Central memory CD8-positive, alpha-beta T cell (primary cell): ENCODE data around the gene COPE.
A peak's percentile ranks its signal among the peaks of the same experiment; 100 is the strongest.

Experiments used
- ATAC-seq: fragments of 150-1000 bp; cut with Tn5 transposase; replicated peaks from 2 replicates; pipeline ENCODE4 v1.10.0; 2022; ENCODE audit warnings: mild to moderate bottlenecking, moderate FRiP score, moderate number of reproducible peaks; ENCODE audit not compliant: poor library complexity, severe bottlenecking; ENCODE audit errors: extremely low read depth
- DNase-seq, 2 donors: peaks; one replicate each; pipeline ENCODE4 v3.0.0; 2021; ENCODE audit warnings: low spot score in 2 of 2
- H3K27ac Mint-ChIP-seq: one replicate; pipeline ENCODE4 v1.8.0; 2022; ENCODE audit warnings: low read depth, mild to moderate bottlenecking, moderate library complexity, mixed read lengths
- H3K27me3 Mint-ChIP-seq: one replicate; pipeline ENCODE4 v1.8.0; 2022; ENCODE audit warnings: mixed read lengths
- H3K36me3 Mint-ChIP-seq: one replicate; pipeline ENCODE4 v1.8.0; 2022; ENCODE audit warnings: mild to moderate bottlenecking, moderate library complexity, mixed read lengths; ENCODE audit not compliant: insufficient read depth
- H3K4me1 Mint-ChIP-seq: one replicate; pipeline ENCODE4 v1.8.0; 2022; ENCODE audit warnings: mixed read lengths
- H3K4me3 Mint-ChIP-seq: one replicate; pipeline ENCODE4 v1.8.0; 2022; ENCODE audit warnings: mild to moderate bottlenecking, moderate library complexity, mixed read lengths
- H3K9me3 Mint-ChIP-seq: one replicate; pipeline ENCODE4 v1.8.0; 2022; ENCODE audit warnings: mixed read lengths

Gene COPE

GRCh38 chr19:18870531-18871172 is 48.5 kb downstream of the COPE start:
- Mint-ChIP-seq H3K4me3 (peak overlapping the region; percentile 16), H3K27ac (peak overlapping the region; percentile 59), H3K4me1 (peaks cover 12% of the 10 kb centered on the region), H3K27me3 (no peaks in the 10 kb centered on the region), H3K9me3 (no peaks in the 10 kb centered on the region), H3K36me3 (peaks cover 21% of the 10 kb centered on the region)
- no peak for DNase-seq
- ATAC-seq: no peak

- H3K27me3 Mint-ChIP-seq: no peaks in the 10 kb centered on the region
- H3K4me3 Mint-ChIP-seq: no peak overlapping the region
- peaks cover 12% of the 10 kb centered on the region for H3K4me1 Mint-ChIP-seq
- no peaks in the 10 kb centered on the region for H3K9me3 Mint-ChIP-seq
- ATAC-seq: no peak
- H3K27ac Mint-ChIP-seq: no peak overlapping the region
- DNase-seq: no peak
- H3K36me3 Mint-ChIP-seq: peaks cover 23% of the 10 kb centered on the region
Measured at GRCh38 chr19:18869781-18870530, 49.2 kb downstream of the COPE start.

DNA sequence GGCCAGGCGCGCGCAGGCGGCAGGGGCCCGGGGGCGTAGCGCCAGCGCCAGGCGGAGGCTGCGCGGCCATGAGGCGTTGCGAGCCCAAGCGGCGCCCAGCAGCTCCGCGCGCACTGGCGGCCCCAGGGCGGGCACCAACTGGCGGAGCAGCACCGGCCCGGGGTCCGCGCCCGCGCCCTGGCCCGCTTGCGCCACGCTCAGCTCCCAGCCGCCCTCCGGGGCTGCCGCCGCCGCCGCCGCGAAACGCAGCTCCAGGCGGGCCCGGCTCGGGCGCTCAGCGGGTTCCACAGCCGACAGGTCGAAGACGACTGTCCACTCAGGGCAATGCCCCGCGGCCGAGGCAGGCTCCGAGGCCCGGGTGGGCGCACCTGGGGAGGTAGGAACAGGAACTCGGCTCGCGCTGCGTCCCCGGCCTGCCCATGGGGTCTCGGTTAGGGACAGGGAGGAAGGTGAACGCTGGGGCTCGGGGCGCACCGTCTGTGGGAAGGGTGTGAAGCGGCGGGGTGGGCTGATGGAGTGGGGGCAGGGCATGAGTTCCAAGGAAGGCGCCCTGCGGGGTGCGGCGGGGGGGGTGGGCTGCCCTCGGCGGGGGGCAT is 50.1 kb downstream of the COPE start:
- Mint-ChIP-seq H3K27me3 (no peaks in the 10 kb centered on the region), H3K4me1 (peaks cover 12% of the 10 kb centered on the region), H3K27ac (no peak overlapping the region), H3K9me3 (no peaks in the 10 kb centered on the region), H3K4me3 (no peak overlapping the region), H3K36me3 (peaks cover 31% of the 10 kb centered on the region)
- no peak for ATAC-seq
- DNase-seq: no peak

DNA sequence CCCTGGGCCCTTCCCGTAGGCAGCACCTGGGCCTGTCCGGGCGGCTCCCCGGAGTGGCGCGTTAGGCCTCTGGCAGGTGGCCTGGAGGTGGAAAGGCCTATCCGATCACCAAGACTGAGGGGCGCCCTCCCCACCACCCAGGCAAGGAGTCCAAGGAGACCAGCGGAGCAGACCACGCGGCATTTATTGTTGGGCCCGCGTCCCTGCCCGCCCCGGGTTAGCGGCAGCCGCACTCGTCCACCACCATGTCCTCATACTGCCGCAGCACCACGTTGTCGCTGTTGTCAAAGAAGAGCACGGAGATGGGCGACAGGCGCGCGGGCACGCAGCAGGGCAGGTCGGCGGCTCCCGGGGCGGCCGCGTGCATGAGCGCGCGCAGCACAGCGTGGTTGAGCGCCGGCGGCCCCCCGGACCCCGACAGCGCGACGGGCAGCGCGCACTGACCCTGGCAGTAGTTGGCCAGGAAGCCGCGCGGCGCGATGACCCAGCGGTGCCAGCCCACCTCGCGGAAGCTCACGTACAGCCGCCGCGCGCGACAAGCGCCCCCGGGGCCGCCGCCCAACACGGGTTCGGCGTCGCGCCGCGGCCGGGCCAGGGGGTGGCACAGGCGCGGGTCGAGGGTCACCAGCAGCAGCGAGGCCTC is 50.7 kb downstream of the COPE start:
- Mint-ChIP-seq H3K4me3 (peak overlapping the region; percentile 18), H3K9me3 (no peaks in the 10 kb centered on the region), H3K4me1 (peaks cover 12% of the 10 kb centered on the region), H3K27ac (no peak overlapping the region), H3K36me3 (peaks cover 35% of the 10 kb centered on the region), H3K27me3 (no peaks in the 10 kb centered on the region)
- DNase-seq (no peak), ATAC-seq (no peak)

GRCh38 chr19:18867751-18868150 is 51.4 kb downstream of the COPE start:
- Mint-ChIP-seq H3K4me3 (peak overlapping the region; percentile 18), H3K36me3 (peaks cover 37% of the 10 kb centered on the region)
- no peak for ATAC-seq

DNA sequence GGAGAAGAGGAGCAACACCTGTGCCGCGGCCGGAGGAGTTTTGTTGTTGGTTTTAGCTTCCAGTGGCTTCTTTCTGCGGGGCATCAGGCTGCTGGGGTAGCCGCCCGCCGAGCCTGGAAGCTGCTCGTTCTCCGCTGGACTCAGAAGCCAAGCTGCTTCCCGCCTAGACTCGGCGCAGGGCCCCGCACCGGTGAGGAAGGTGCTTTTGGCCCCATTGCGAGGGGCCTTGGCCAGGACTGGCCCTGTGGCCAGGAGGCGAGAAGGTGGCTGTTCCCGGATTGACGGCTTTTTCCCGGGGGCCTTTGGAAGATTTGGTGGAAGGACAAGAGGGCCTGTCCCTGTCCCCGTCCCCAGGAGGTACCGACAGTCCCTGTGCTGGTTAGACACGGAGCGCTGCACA is 52.0 kb downstream of the COPE start:
- H3K4me1 Mint-ChIP-seq: peaks cover 12% of the 10 kb centered on the region
- H3K36me3 Mint-ChIP-seq: peaks cover 41% of the 10 kb centered on the region
- H3K9me3 Mint-ChIP-seq: no peaks in the 10 kb centered on the region
- ATAC-seq (no peak), DNase-seq (no peak)
- no peaks in the 10 kb centered on the region for H3K27me3 Mint-ChIP-seq
- no peak overlapping the region for H3K4me3 Mint-ChIP-seq
- H3K27ac Mint-ChIP-seq: no peak overlapping the region

More at GRCh38 chr19:18867751-18868150, 51.4 kb downstream of the COPE start:
- H3K9me3 Mint-ChIP-seq: no peaks in the 10 kb centered on the region
- no peaks in the 10 kb centered on the region for H3K27me3 Mint-ChIP-seq
- peaks cover 12% of the 10 kb centered on the region for H3K4me1 Mint-ChIP-seq
- no peak overlapping the region for H3K27ac Mint-ChIP-seq
- no peak for DNase-seq

DNA sequence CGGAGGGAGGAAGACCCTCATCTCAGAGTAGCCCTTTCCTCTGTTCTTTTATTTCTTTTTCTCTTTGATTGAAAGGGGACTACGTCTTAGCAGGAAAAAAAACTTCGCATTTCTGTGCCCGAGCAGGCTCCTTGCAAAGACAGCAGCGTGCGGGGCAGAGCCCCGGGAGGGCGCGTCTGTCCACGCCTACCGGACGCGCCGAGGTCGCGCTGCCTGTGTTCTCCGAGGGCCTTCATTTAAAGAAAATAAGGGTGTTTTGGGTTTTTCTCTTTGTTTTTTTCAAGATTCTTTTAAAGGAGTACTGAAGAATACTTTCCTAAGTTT is 52.4 kb downstream of the COPE start:
- H3K27me3 Mint-ChIP-seq: no peaks in the 10 kb centered on the region

DNA sequence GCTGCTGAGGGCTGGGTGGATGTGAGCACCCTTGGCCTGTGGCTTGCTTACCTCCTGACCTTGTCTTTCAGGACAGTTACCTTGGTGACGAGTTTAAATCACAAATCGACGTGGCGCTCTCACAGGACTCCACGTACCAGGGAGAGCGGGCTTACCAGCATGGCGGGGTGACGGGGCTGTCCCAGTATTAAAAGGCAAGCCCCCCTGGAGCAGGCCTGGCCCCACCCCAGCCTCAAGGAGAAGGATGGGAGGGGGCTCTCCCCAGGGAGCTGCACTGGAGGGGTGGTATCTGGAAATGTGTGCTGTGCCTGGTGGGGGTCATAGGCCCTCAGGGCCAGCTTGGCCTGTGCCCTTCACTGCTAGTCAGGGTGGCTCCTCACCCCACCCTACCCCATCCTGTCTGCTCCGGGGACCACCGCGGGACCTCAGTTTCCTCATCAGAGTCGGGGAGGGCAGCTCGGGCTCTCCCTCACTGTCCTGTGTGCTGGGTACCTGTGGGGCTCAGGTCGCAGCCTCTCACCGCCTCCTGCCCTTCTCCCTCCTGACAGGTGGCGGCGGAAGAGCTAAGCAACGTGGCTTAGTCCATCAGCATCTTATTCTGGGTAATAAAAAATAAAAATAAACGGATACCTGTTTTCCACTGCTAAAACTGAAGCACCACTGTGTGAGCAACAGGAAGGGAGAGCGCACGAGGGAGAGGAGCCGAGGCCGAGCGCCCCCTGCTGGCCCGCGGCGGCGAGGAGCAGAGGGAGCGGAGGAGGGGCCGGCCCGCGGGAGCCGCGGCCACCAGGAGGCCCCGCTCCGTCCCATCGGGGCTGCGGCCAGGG is 53.0 kb downstream of the COPE start:
- H3K9me3 Mint-ChIP-seq: no peaks in the 10 kb centered on the region
- H3K4me3 Mint-ChIP-seq: no peak overlapping the region
- H3K27me3 Mint-ChIP-seq: no peaks in the 10 kb centered on the region
- DNase-seq (peak in 1 of 2 donors; percentile 48), ATAC-seq (peak; percentile 75)
- H3K27ac Mint-ChIP-seq: no peak overlapping the region
- H3K36me3 Mint-ChIP-seq: peaks cover 50% of the 10 kb centered on the region
- H3K4me1 Mint-ChIP-seq: peaks cover 10% of the 10 kb centered on the region

More for the DNA sequence above, 52.4 kb downstream of the COPE start:
- H3K36me3 Mint-ChIP-seq: peaks cover 44% of the 10 kb centered on the region
- no peak overlapping the region for H3K4me3 Mint-ChIP-seq
- no peaks in the 10 kb centered on the region for H3K9me3 Mint-ChIP-seq
- no peak for DNase-seq
- peaks cover 10% of the 10 kb centered on the region for H3K4me1 Mint-ChIP-seq
- no peak for ATAC-seq
- H3K27ac Mint-ChIP-seq: no peak overlapping the region

DNA sequence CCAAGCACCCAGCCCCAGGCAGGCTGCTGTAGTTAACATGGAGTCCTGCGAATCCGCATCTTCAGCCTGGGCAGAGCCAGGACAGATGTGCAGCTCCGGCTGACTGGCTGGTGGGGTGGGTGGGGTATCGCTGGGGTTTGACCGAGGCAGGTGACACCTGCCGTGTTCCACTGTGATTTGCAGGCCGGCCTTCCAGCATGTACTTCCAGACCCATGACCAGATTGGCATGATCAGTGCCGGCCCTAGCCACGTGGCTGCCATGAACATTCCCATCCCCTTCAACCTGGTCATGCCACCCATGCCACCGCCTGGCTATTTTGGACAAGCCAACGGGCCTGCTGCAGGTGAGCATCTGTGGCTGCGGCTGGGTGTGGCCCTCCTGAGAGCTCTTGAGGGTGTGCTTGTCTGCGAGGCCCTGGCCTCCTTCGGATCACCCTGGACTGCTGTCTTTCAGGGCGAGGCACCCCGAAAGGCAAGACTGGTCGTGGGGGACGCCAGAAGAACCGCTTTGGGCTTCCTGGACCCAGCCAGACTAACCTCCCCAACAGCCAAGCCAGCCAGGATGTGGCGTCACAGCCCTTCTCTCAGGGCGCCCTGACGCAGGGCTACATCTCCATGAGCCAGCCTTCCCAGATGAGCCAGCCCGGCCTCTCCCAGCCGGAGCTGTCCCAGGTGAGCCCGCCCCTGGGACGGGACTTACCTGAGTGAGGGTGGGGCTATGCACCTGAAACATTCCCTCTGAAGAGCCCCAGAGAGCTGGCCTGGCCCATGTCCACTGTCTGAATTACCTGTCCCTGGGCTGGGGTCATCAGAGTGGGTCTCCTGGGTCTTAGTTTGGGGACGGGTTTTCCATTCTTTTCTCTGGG is 53.8 kb downstream of the COPE start:
- Mint-ChIP-seq H3K36me3 (peaks cover 57% of the 10 kb centered on the region), H3K9me3 (no peaks in the 10 kb centered on the region), H3K27ac (no peak overlapping the region), H3K4me3 (no peak overlapping the region), H3K4me1 (peaks cover 10% of the 10 kb centered on the region), H3K27me3 (no peaks in the 10 kb centered on the region)
- no peak for ATAC-seq
- DNase-seq: no peak

- Mint-ChIP-seq H3K27me3 (no peaks in the 10 kb centered on the region), H3K4me1 (peaks cover 10% of the 10 kb centered on the region), H3K27ac (no peak overlapping the region), H3K4me3 (no peak overlapping the region), H3K9me3 (no peaks in the 10 kb centered on the region), H3K36me3 (peaks cover 64% of the 10 kb centered on the region)
- ATAC-seq (no peak), DNase-seq (no peak)
Measured at GRCh38 chr19:18863843-18864362, 55.3 kb downstream of the COPE start.

- DNase-seq: no peak
- peaks cover 10% of the 10 kb centered on the region for H3K4me1 Mint-ChIP-seq
- ATAC-seq: no peak
- no peak overlapping the region for H3K4me3 Mint-ChIP-seq
- no peaks in the 10 kb centered on the region for H3K9me3 Mint-ChIP-seq
- H3K27me3 Mint-ChIP-seq: no peaks in the 10 kb centered on the region
- no peak overlapping the region for H3K27ac Mint-ChIP-seq
- peaks cover 66% of the 10 kb centered on the region for H3K36me3 Mint-ChIP-seq
Measured at GRCh38 chr19:18862976-18863842, 56.0 kb downstream of the COPE start.
